ENCODE measurements around the gene PPP1R14C. TPM values are rescaled to one million over a fixed set of nuclear protein-coding genes. Genes with fewer than 3 reads are reported as not detected.
"Not testable (repeated sequence)": the region's sequence is repeated elsewhere in the genome, so short reads cannot be mapped to it uniquely, and the experiment has no call there.

PPP1R14C gene, protein sequence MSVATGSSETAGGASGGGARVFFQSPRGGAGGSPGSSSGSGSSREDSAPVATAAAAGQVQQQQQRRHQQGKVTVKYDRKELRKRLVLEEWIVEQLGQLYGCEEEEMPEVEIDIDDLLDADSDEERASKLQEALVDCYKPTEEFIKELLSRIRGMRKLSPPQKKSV
- not detected in 2 replicates for total RNA-seq (2014; rRNA removed; shearing (Covaris generic))

- peak; percentile 12 for DNase-seq (ENCODE audit: low read depth)
These were observed at the start of gene PPP1R14C for GRCh38 chr6:150142670-150143515. TSS of gene PPP1R14C (plus strand) at chr6:150143044. CDS start at chr6:150143193, 149 bp downstream.

GRCh38 chr6:150093397-150093796 lies 49.4 kb upstream of the PPP1R14C start:
- DNase-seq (ENCODE audit: low read depth), result no peak

- no peak for DNase-seq (ENCODE audit: low read depth)
These were observed 44.7 kb upstream of the PPP1R14C start for GRCh38 chr6:150098155-150098554.

GRCh38 chr6:150099546-150099945 lies 43.3 kb upstream of the PPP1R14C start:
- DNase-seq (ENCODE audit: low read depth), result no peak

DNA sequence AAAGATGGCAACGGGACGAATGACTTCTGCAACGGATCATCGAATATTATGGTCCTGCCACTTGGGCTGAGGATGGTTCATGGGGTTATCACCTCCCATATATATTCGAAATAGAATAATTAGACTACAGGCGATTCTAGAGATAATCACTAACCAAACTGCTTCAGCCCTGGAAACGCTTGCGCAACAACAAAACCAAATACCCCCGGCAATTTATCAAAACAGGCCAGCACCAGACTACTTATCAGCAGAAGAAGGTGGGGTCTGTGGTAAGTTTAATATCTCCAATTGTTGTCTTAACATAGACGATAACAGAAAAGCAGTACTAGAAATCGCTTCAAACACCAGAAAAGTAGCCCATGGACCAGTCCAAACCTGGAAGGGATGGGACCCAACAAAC lies 42.9 kb upstream of the PPP1R14C start:
- no peak for DNase-seq (ENCODE audit: low read depth)

DNA sequence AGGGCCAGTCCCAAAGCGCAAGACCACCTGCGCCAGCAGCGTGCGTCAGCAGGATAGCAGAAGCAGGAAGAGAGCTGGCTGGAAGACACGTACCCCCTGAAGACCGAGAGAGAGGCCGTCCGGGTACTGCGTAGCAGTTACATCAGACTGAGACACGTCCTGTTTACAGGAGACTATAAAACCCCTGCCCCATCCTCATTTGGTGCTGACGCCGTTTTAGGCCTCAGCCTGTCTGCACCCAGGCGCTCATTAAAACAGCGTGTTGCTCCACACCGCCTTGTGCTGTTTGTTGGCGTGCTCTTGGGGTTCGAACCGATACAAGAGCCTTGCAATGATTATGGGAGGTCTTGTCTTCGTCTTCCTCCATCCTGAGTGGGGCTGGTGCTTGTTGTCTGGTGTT lies 42.1 kb upstream of the PPP1R14C start:
- DNase-seq (ENCODE audit: low read depth), result no peak

- DNase-seq (ENCODE audit: low read depth), result no peak
These were observed 40.0 kb upstream of the PPP1R14C start for GRCh38 chr6:150102750-150103270.

GRCh38 chr6:150112233-150112632 lies 30.6 kb upstream of the PPP1R14C start:
- no peak for DNase-seq (ENCODE audit: low read depth)

DNA sequence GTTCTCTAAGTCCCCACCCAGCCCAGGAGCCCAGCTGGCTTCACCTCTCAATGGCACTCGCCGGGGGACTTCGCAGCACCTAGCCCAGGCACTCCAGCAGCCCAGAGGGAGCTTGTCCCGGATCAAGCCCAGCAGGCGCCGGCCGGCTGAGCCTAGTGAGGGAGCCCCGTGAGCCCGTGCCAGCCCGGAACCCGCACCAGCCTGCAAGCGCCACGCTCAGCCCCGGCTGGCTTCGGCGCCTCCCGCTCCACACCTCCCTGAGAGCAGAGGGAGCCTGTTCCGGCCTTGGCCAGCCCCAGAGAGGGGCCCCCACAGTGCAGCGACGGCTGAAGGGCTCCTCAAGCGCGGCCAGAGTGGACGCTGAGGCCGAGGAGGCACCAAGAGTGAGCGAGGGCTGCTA lies 27.1 kb upstream of the PPP1R14C start:
- DNase-seq (ENCODE audit: low read depth), result no peak

- no peak for DNase-seq (ENCODE audit: low read depth)
These were observed 26.5 kb upstream of the PPP1R14C start for GRCh38 chr6:150116200-150116800.

DNA sequence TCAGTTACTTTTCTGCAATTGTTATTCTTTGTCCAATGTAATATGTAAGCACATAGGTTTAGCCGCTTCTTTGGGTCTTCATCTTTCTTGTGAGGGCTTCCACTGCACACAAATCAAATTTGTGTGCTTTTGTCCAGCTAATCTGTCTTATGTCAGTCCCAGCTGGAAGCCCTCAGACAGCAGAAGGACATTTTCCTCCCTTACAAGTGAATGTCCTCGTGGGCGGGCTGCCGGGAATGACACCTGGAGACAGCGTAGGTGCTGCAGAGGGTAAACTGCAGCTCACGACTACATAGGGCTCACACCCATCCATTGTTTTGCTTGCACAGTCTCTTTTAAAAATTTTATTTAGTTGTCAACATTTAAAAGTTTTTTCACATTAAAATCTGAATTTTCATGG lies 24.6 kb upstream of the PPP1R14C start:
- no peak for DNase-seq (ENCODE audit: low read depth)

DNA sequence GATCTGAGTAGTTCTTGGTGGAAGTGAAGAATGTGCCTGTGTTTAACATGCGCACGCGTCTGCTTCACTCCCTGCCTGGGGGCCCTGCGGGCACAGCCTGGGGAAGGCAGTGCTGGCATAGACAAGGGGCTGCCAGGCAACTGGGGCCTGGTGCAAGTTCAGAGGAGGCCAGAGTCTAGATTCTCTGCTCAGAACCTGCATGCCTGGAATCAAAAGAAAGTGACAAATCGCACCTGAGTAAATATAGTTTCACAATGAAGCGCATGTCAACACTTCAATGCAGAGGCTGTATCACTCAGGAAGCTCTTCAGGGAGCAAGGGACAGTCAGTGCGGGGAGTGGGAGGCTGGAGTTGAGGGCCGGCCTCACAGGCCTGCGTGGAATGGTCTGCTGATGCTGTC lies 24.2 kb upstream of the PPP1R14C start:
- no peak for DNase-seq (ENCODE audit: low read depth)

DNA sequence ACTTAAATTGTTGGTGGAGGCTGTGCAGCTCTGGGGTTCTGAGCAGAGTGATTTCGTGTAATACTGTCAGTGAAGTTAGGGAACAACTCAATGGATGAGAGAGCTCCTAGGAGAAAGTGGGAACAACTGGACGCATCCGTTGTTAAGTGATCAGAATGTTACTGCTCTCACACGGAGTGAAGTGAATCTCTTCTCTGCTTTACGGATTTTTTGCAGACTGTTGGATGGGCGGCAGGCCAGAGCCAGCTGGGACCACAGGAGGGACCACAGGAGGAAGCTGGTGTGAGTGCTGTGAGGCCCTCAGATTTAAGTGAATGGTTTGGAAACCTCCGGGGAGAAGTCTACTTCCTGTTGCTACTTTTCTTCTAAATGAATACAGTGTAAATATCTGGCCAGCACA lies 23.7 kb upstream of the PPP1R14C start:
- DNase-seq (ENCODE audit: low read depth), result no peak

- no peak for DNase-seq (ENCODE audit: low read depth)
These were observed 19.2 kb upstream of the PPP1R14C start for GRCh38 chr6:150123645-150124044.

DNA sequence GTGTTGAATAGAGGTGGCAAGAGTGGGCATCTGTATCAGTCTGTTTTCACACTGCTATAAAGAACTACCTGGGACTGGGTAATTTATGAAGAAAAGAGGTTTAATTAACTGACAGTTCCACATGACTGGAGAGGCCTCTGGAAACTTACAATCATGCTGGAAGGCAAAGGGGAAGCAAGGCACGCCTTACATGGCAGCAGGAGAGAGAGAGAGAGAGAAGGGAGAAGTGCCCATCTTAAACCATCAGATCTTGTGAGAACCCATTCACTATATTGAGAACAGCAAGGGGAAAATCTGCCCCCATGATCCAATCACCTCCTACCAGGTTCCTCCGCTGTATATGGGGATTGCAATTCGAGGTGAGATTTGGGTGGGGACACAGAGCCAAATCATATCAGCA lies 18.6 kb upstream of the PPP1R14C start:
- no peak for DNase-seq (ENCODE audit: low read depth)

GRCh38 chr6:150126641-150127291 lies 16.1 kb upstream of the PPP1R14C start:
- no peak for DNase-seq (ENCODE audit: low read depth)

DNA sequence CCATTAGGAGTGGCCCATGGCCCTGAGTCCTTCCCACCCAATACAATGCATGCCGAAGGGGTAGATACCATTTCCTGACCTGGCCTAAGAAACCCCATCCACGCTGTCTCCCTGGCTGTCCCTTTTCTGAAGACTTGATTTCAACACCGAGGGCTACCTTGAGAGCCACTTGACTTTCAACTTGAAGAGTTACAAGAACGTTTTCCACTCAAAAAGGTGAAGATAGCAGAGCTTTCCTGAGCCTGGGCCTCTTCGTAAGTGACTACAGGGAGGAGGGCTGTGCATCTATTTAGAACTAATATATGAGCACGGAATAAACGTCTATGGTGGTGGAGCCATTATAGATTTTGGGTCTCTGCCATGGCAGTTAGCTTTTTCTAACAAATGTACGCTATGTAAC lies 14.4 kb upstream of the PPP1R14C start:
- DNase-seq (ENCODE audit: low read depth), result no peak

DNA sequence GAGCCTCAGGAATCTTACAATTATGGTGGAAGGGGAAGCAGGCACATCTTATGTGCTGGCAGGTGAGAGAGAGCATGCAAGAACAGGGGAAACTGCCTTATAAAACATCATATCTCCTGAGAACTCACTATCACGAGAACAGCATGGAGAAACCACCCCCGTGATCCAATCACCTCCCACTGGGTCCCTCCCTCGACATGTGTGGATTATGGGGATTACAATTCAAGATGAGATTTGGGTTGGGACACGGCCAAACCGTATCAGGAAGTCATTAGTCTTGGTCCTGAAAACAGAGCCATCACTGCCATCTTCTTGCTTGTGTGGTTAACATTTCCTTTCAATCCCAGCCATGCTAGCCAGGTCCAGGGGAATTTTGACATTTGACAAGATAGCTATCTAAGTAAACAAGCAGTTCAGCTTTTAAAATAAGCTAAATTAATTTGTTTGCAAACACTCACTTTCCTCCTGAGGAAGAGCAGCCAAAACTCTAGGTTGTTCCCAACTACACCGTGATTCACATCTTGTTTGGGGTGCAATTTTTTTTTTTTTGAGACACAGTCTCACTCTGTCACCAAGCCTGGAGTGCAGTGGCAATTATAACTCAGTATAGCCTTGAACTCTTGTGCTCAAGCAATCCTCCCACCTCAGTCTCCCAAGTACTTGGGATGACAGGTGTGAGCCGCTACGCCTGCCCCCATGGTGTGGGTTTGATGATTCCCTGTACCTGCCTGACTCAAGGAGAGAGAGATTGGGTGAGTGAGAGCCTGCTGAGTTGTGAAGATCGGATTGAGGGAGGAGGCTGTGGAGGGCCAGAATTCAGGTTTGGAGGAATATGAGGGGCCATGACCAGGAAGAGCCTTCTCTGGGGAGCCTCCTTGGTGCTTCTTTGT lies 13.0 kb upstream of the PPP1R14C start:
- peak; percentile 16 for DNase-seq (ENCODE audit: low read depth)

GRCh38 chr6:150133686-150134085 lies 9.2 kb upstream of the PPP1R14C start:
- no peak for DNase-seq (ENCODE audit: low read depth)

DNA sequence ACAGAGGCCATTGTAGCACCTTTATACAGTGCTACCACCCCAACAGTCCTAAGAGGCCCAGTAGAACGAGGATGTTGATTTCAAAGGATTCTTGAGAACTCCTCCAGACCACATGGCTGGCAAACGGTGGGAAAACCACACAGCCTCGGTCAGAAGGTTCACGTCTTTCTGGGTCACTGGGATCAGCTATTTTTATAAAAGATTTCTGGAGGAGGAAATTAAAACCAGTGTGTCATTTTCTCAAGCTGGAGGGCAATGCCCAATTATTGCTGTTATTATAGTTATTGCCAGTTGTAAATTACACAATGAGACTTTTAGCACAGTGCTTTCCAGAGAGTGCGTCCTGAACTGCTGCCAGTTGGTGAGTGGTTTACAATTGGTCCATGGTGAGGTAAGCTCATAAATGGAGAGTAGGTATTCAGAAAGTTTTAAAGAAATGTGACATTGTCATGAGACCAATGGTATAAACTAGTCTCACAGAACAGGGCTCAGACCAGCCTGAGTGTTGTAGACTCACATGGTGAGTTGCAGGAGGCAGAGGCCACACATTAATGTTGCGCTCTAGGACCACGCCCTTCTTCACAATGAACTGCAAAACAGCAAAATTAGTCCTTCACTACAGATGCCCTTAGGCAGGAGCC lies 8.4 kb upstream of the PPP1R14C start:
- DNase-seq (ENCODE audit: low read depth), result no peak

GRCh38 chr6:150137711-150138110 lies 5.1 kb upstream of the PPP1R14C start:
- not testable (repeated sequence) for DNase-seq (ENCODE audit: low read depth)

Measured in RPMI7951 (cell line).